GM23248 (cell line): ENCODE results near the gene SLC22A1.
"Not testable (repeated sequence)": the region's sequence is repeated elsewhere in the genome, so short reads cannot be mapped to it uniquely, and the experiment has no call there.

Experiments used
- EZH2 ChIP-seq: fragments of 200-600 bp; sonication (generic); IDR thresholded peaks from 2 replicates; pipeline ENCODE4 v1.6.1; 2018; ENCODE audit warnings: antibody characterized with exemption, mild to moderate bottlenecking; ENCODE audit not compliant: insufficient read depth, poor library complexity, severe bottlenecking
- EZH2phosphoT487 ChIP-seq: fragments of 200-600 bp; sonication (generic); IDR thresholded peaks from 2 replicates; pipeline ENCODE4 v1.6.1; 2018; ENCODE audit warnings: antibody characterized with exemption, moderate library complexity, mild to moderate bottlenecking, low read depth; ENCODE audit not compliant: insufficient read depth

GRCh38 chr6:160165928-160166327, 44.3 kb downstream of the SLC22A1 start:
- not testable (repeated sequence) for TF ChIP-seq EZH2, EZH2phosphoT487
